ENCODE measurements around the gene CIAO3.

Gene CIAO3

GRCh38 chr16:740459-740763, 386 bp downstream of the CIAO3 start:
- POLR2A ChIA-PET, result interaction anchor here (0.8 to 1.7 kb wide), 7 partner anchors 9 to 48 kb away, joined by 3 to 11 read pairs (median 4); partner anchors contain the start of genes ANTKMT and CHTF18
- CTCF ChIA-PET, result interaction anchor here (0.9 to 3.2 kb wide), 10 partner anchors 8 to 66 kb away, joined by 3 to 16 read pairs (median 4); partner anchors contain the start of gene ANTKMT
- Histone ChIP-seq H3K36me3 (ENCODE audit: control insufficient read depth in 2 of 2, insufficient read depth in 1 of 2, low read length in 2 of 2) (peaks cover 3 to 30% of the 10 kb centered on the region in 2 experiments; a peak in 2 of 3 replicates), H3K27ac (ENCODE audit: extremely low read depth, low read depth, low read length) (peak overlapping the region; percentile 67; the same call in 1 of the 2 replicates), H3K4me3 (ENCODE audit: low read depth, low read length) (peak overlapping the region; percentile 80), H3K4me1 (ENCODE audit: control insufficient read depth, insufficient read depth, low read length) (0 out of 2 replicates have a peak, but pooled peaks cover 2% of the 10 kb centered on the region), H3K9me3 (ENCODE audit: control insufficient read depth, insufficient read depth, low read depth, low read length) (no peaks in the 10 kb centered on the region)
- TF ChIP-seq ZNF76 (tag by site-specific recombination; IDR thresholded peaks at IDR 0.05; ENCODE audit: borderline replicate concordance, low read depth) (no peak), MZF1 (tag by site-specific recombination; IDR thresholded peaks at IDR 0.05; ENCODE audit: borderline replicate concordance) (no peak), ZBTB48 (tag by site-specific recombination; IDR thresholded peaks at IDR 0.05) (peak; percentile 84), YY2 (tag by site-specific recombination; IDR thresholded peaks at IDR 0.05) (no peak), ZNF596 (tag by site-specific recombination; IDR thresholded peaks at IDR 0.05) (no peak), GLI4 (tag by site-specific recombination; IDR thresholded peaks at IDR 0.05) (no peak), EGR2 (tag by site-specific recombination; IDR thresholded peaks at IDR 0.05; ENCODE audit: low read depth) (peak; percentile 87), ZSCAN23 (tag by site-specific recombination; IDR thresholded peaks at IDR 0.05) (no peak), ZFHX2 (tag by site-specific recombination; conservative IDR thresholded peaks at IDR 0.05) (peak; percentile 70), ZNF175 (tag by site-specific recombination; IDR thresholded peaks at IDR 0.05) (no peak), GLIS1 (tag by site-specific recombination; IDR thresholded peaks at IDR 0.05) (no peak), ZNF394 (tag by site-specific recombination; IDR thresholded peaks at IDR 0.05; ENCODE audit: borderline replicate concordance) (no peak), ZNF169 (tag by site-specific recombination; IDR thresholded peaks at IDR 0.05) (no peak), ZNF677 (tag by site-specific recombination; IDR thresholded peaks at IDR 0.05) (no peak), ZBTB8A (tag by site-specific recombination; IDR thresholded peaks at IDR 0.05) (no peak), GLIS2 (tag by site-specific recombination; IDR thresholded peaks at IDR 0.05) (peak; percentile 15; the same call in 1 of the 2 replicates), ZNF654 (tag by site-specific recombination; IDR thresholded peaks at IDR 0.05; ENCODE audit: low read depth) (no peak), ZNF2 (tag by site-specific recombination; IDR thresholded peaks at IDR 0.05) (no peak), ZNF404 (tag by site-specific recombination; IDR thresholded peaks at IDR 0.05) (no peak)
- TF ChIP-seq, protein P1, sequence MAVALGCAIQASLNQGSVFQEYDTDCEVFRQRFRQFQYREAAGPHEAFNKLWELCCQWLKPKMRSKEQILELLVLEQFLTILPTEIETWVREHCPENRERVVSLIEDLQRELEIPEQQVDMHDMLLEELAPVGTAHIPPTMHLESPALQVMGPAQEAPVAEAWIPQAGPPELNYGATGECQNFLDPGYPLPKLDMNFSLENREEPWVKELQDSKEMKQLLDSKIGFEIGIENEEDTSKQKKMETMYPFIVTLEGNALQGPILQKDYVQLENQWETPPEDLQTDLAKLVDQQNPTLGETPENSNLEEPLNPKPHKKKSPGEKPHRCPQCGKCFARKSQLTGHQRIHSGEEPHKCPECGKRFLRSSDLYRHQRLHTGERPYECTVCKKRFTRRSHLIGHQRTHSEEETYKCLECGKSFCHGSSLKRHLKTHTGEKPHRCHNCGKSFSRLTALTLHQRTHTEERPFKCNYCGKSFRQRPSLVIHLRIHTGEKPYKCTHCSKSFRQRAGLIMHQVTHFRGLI (tag by site-specific recombination; IDR thresholded peaks at IDR 0.05), result no peak

- Histone ChIP-seq H3K4me3 (ENCODE audit: low read depth, low read length) (peak overlapping the region; percentile 80), H3K27ac (ENCODE audit: extremely low read depth, low read depth, low read length) (peak overlapping the region; percentile 67; the same call in 1 of the 2 replicates), H3K36me3 (ENCODE audit: control insufficient read depth in 2 of 2, insufficient read depth in 1 of 2, low read length in 2 of 2) (peaks cover 3 to 36% of the 10 kb centered on the region in 2 experiments; a peak in 2 of 3 replicates), H3K4me1 (ENCODE audit: control insufficient read depth, insufficient read depth, low read length) (0 out of 2 replicates have a peak, but pooled peaks cover 2% of the 10 kb centered on the region), H3K9me3 (ENCODE audit: control insufficient read depth, insufficient read depth, low read depth, low read length) (no peaks in the 10 kb centered on the region)
- CTCF ChIA-PET, result interaction anchor here (0.8 to 3.2 kb wide), 5 partner anchors 20 to 46 kb away, joined by 3 to 16 read pairs (median 5); no protein-coding TSS in a partner anchor
- POLR2A ChIA-PET, result interaction anchor here (0.7 to 1.7 kb wide), 6 partner anchors 8 to 49 kb away, joined by 3 to 11 read pairs (median 4); partner anchors contain the start of genes ANTKMT, CHTF18 and RPUSD1
- TF ChIP-seq KLF9 (tag by site-specific recombination; IDR thresholded peaks at IDR 0.05; ENCODE audit: low read depth), result peak; percentile 31; the same call in 1 of the 2 replicates
- no peak for TF ChIP-seq ZBTB1 (tag by site-specific recombination; IDR thresholded peaks at IDR 0.05)
- no peak for TF ChIP-seq ZNF544 (tag by site-specific recombination; IDR thresholded peaks at IDR 0.05)
- TF ChIP-seq, protein P2, sequence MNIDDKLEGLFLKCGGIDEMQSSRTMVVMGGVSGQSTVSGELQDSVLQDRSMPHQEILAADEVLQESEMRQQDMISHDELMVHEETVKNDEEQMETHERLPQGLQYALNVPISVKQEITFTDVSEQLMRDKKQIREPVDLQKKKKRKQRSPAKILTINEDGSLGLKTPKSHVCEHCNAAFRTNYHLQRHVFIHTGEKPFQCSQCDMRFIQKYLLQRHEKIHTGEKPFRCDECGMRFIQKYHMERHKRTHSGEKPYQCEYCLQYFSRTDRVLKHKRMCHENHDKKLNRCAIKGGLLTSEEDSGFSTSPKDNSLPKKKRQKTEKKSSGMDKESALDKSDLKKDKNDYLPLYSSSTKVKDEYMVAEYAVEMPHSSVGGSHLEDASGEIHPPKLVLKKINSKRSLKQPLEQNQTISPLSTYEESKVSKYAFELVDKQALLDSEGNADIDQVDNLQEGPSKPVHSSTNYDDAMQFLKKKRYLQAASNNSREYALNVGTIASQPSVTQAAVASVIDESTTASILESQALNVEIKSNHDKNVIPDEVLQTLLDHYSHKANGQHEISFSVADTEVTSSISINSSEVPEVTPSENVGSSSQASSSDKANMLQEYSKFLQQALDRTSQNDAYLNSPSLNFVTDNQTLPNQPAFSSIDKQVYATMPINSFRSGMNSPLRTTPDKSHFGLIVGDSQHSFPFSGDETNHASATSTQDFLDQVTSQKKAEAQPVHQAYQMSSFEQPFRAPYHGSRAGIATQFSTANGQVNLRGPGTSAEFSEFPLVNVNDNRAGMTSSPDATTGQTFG (tag by site-specific recombination; IDR thresholded peaks at IDR 0.05; ENCODE audit: borderline replicate concordance), result no peak
- no peak for TF ChIP-seq ZNF843 (tag by site-specific recombination; IDR thresholded peaks at IDR 0.05)
- no peak for TF ChIP-seq ZNF76 (tag by site-specific recombination; IDR thresholded peaks at IDR 0.05; ENCODE audit: borderline replicate concordance, low read depth)
- TF ChIP-seq SCRT2 (tag by site-specific recombination; IDR thresholded peaks at IDR 0.05), result peak; percentile 78
- no peak for TF ChIP-seq ZNF610 (tag by site-specific recombination; IDR thresholded peaks at IDR 0.05; ENCODE audit: borderline replicate concordance)
- 0 out of 2 replicates have a peak, but pooled peaks have one; percentile 18 for TF ChIP-seq ZBTB7A (tag by site-specific recombination; IDR thresholded peaks at IDR 0.05; ENCODE audit: low read depth)
- no peak for TF ChIP-seq KLF10 (tag by site-specific recombination; IDR thresholded peaks at IDR 0.05)
- TF ChIP-seq ZNF624 (tag by site-specific recombination; IDR thresholded peaks at IDR 0.05), result no peak
- no peak for TF ChIP-seq ZFP69B (tag by site-specific recombination; IDR thresholded peaks at IDR 0.05)
Measured at GRCh38 chr16:739560-740458, 988 bp downstream of the CIAO3 start.
